Measurements from ENCODE around the gene PAX6. TPM values are rescaled to one million over a fixed set of nuclear protein-coding genes. Genes with fewer than 3 reads are reported as not detected.

PAX6 gene
- total and polyA plus RNA-seq, 8 donors, result 0.03 to 57.9 (median 1.2) TPM; not detected in 1

- DNase-seq, result peak in 1 of 2 donors; percentile 31
- Histone ChIP-seq H3K9me3 (peaks cover 0 to 13% (median 2%) of the 10 kb centered on the region in 4 donors), H3K27me3 (peaks cover 57 to 100% (median 100%) of the 10 kb centered on the region in 3 donors), H3K4me3 (peak overlapping the region; percentile 17 to 42 (median 37)), H3K27ac (no peak overlapping the region), H3K4me1 (peaks cover 59 to 81% (median 74%) of the 10 kb centered on the region in 4 donors), H3K36me3 (no peaks in the 10 kb centered on the region)
- WGBS, 5 donors, result 1 to 9% (median 3%) methylated on average over 32 to 48 of the region's 48 CpGs
- intact Hi-C loops (cut with DNase I; ENCODE audit: low total_unique reads), result no loop called here
- TF ChIP-seq CTCF (IDR thresholded peaks at IDR 0.05) (no peak), EP300 (IDR thresholded peaks at IDR 0.05) (no peak), POLR2AphosphoS5 (IDR thresholded peaks at IDR 0.05) (no peak), POLR2A (IDR thresholded peaks at IDR 0.05) (no peak)
These were observed 6.0 kb upstream of the PAX6 start for GRCh38 chr11:31817054-31817620.

GRCh38 chr11:31816468-31817053 is 5.4 kb upstream of the PAX6 start:
- Histone ChIP-seq H3K27ac (no peak overlapping the region), H3K36me3 (no peaks in the 10 kb centered on the region), H3K9me3 (peaks cover 0 to 13% (median 2%) of the 10 kb centered on the region in 4 donors), H3K4me1 (peaks cover 65 to 87% (median 79%) of the 10 kb centered on the region in 4 donors), H3K4me3 (peak overlapping the region in 3 of 4 donors; percentile 17 to 42 (median 38)), H3K27me3 (peaks cover 63 to 100% (median 100%) of the 10 kb centered on the region in 3 donors)
- DNase-seq, result peak in 1 of 2 donors; percentile 45
- WGBS, 5 donors, result 3 to 9% (median 5%) methylated on average over 23 to 40 of the region's 40 CpGs
- TF ChIP-seq CTCF (IDR thresholded peaks at IDR 0.05), result no peak
- TF ChIP-seq POLR2A (IDR thresholded peaks at IDR 0.05), result no peak
- TF ChIP-seq POLR2AphosphoS5 (IDR thresholded peaks at IDR 0.05), result no peak
- TF ChIP-seq EP300 (IDR thresholded peaks at IDR 0.05), result no peak
- intact Hi-C loops (cut with DNase I; ENCODE audit: low total_unique reads), result no loop called here

- H3K27ac ChIP-seq, result no peak overlapping the region
- intact Hi-C loops (cut with DNase I; ENCODE audit: low total_unique reads), result no loop called here
- no peak for TF ChIP-seq POLR2AphosphoS5 (IDR thresholded peaks at IDR 0.05)
- TF ChIP-seq EP300 (IDR thresholded peaks at IDR 0.05), result no peak
- no peak for TF ChIP-seq POLR2A (IDR thresholded peaks at IDR 0.05)
- TF ChIP-seq CTCF (IDR thresholded peaks at IDR 0.05), result no peak
- peaks cover 65 to 100% (median 100%) of the 10 kb centered on the region in 3 donors for H3K27me3 ChIP-seq
- H3K36me3 ChIP-seq, result no peaks in the 10 kb centered on the region
- peaks cover 72 to 94% (median 86%) of the 10 kb centered on the region in 4 donors for H3K4me1 ChIP-seq
- peaks cover 0 to 13% (median 2%) of the 10 kb centered on the region in 4 donors for H3K9me3 ChIP-seq
- WGBS, 5 donors, result 4 to 7% (median 5%) methylated on average over 53 to 57 of the region's 57 CpGs
- peak overlapping the region; percentile 0 to 42 (median 31) for H3K4me3 ChIP-seq
- DNase-seq, result peak in 1 of 2 donors; percentile 21
These were observed 4.8 kb upstream of the PAX6 start for GRCh38 chr11:31815711-31816467.

GRCh38 chr11:31814176-31814868 is 3.2 kb upstream of the PAX6 start:
- 3 to 7% (median 4%) methylated on average over 25 to 38 of the region's 38 CpGs for WGBS, 5 donors
- intact Hi-C loops (cut with DNase I; ENCODE audit: low total_unique reads), result no loop called here
- Histone ChIP-seq H3K27me3 (peaks cover 68 to 100% (median 100%) of the 10 kb centered on the region in 3 donors), H3K9me3 (peaks cover 0 to 13% (median 0%) of the 10 kb centered on the region in 4 donors), H3K4me1 (peaks cover 83 to 99% (median 93%) of the 10 kb centered on the region in 4 donors), H3K4me3 (peak overlapping the region in 3 of 4 donors; percentile 41 to 72 (median 56)), H3K27ac (no peak overlapping the region), H3K36me3 (no peaks in the 10 kb centered on the region)
- no peak for TF ChIP-seq EP300 (IDR thresholded peaks at IDR 0.05)
- TF ChIP-seq CTCF (IDR thresholded peaks at IDR 0.05), result no peak
- peak in 1 of 2 donors; percentile 17 for DNase-seq

Measured in stomach (tissue), 9 donors.